Measurements from ENCODE around the gene EIF3K. TPM values are rescaled to one million over a fixed set of nuclear protein-coding genes. Genes with fewer than 3 reads are reported as not detected.
A peak's percentile ranks its signal among the peaks of the same experiment; 100 is the strongest.

Gene EIF3K
- total RNA-seq, 1 donor from 2014 or later, result 261 TPM

DNA sequence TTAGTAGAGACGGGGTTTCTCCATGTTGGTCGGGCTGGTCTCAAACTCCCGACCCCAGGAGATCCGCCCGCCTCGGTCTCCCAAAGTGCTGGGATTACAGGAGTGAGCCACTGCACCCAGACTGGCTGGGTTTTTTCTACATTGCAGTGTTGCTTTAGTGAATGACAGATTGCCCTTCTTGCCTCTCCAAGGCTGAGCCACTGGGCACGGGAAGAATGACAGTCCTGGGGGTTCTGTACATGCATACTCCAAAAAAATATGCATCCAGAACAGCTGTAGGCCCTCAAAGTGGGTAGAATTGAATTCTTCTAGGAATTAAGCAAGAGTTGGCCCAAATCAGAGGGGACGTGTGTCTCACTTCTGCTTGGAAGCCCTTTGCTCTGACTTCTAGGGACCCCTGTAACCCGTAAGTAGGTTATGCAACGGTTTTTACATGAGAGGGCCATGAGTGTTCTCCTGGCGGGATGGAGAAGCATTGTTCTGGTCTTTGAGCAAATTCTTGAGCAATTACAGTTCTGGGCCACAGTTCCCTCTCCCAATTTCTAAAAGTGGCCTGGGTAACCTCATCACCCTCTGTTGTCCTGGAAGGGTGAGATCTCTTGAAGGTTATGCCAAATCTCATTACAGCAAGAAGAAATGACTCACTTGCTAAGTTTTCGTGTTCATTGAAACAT lies 32.1 kb downstream of the EIF3K start:
- H3K27ac ChIP-seq, result no peak overlapping the region
- H2AFZ ChIP-seq (replicated peaks), result no peak overlapping the region
- Mint-ChIP-seq H3K36me3 (peaks cover 8% of the 10 kb centered on the region), H3K4me3 (peak overlapping the region; percentile 35), H3K27ac (no peak overlapping the region), H3K27me3 (ENCODE audit: insufficient read depth, low read depth) (peaks cover 2% of the 10 kb centered on the region), H3K4me1 (peaks cover 49% of the 10 kb centered on the region), H3K9me3 (no peaks in the 10 kb centered on the region)
- H3K79me2 ChIP-seq (ENCODE audit: low read depth), result peaks cover 85% of the 10 kb centered on the region
- H4K20me1 ChIP-seq (ENCODE audit: low read depth), result peaks cover 81% of the 10 kb centered on the region
- DNase-seq (ENCODE audit: low spot score), result no peak
- TF ChIP-seq EZH2phosphoT487 (IDR thresholded peaks at IDR 0.05) (no peak), CTCF (IDR thresholded peaks at IDR 0.05) (no peak), EZH2 (IDR thresholded peaks at IDR 0.05) (no peak)
- no peaks in the 10 kb centered on the region for H3K27me3 ChIP-seq
- no peak overlapping the region for H3K9ac ChIP-seq
- H3K4me2 ChIP-seq, result peak overlapping the region; percentile 90
- H3F3A ChIP-seq (ENCODE audit: low read depth), result peaks cover 21% of the 10 kb centered on the region
- H3K4me1 ChIP-seq, result peaks cover 44% of the 10 kb centered on the region
- H3K4me3 ChIP-seq, result no peak overlapping the region
- no peaks in the 10 kb centered on the region for H3K36me3 ChIP-seq
- no peaks in the 10 kb centered on the region for H3K9me3 ChIP-seq (ENCODE audit: low read depth)

GRCh38 chr19:38653028-38653571 lies 34.1 kb downstream of the EIF3K start:
- no peaks in the 10 kb centered on the region for H3K9me3 ChIP-seq (ENCODE audit: low read depth)
- H3K4me2 ChIP-seq, result no peak overlapping the region
- no peak overlapping the region for H3K4me3 ChIP-seq
- Mint-ChIP-seq H3K4me1 (peaks cover 67% of the 10 kb centered on the region), H3K36me3 (peaks cover 17% of the 10 kb centered on the region), H3K4me3 (no peak overlapping the region), H3K9me3 (no peaks in the 10 kb centered on the region), H3K27me3 (ENCODE audit: insufficient read depth, low read depth) (peaks cover 2% of the 10 kb centered on the region), H3K27ac (no peak overlapping the region)
- H3K27ac ChIP-seq, result no peak overlapping the region
- no peaks in the 10 kb centered on the region for H3K27me3 ChIP-seq
- H3K4me1 ChIP-seq, result peaks cover 51% of the 10 kb centered on the region
- H4K20me1 ChIP-seq (ENCODE audit: low read depth), result peaks cover 100% of the 10 kb centered on the region
- H2AFZ ChIP-seq (replicated peaks), result no peak overlapping the region
- H3K36me3 ChIP-seq, result no peaks in the 10 kb centered on the region
- peaks cover 21% of the 10 kb centered on the region for H3F3A ChIP-seq (ENCODE audit: low read depth)
- H3K9ac ChIP-seq, result no peak overlapping the region
- DNase-seq (ENCODE audit: low spot score), result no peak
- TF ChIP-seq CTCF (IDR thresholded peaks at IDR 0.05), result no peak
- TF ChIP-seq EZH2 (IDR thresholded peaks at IDR 0.05), result no peak
- TF ChIP-seq EZH2phosphoT487 (IDR thresholded peaks at IDR 0.05), result no peak
- peaks cover 100% of the 10 kb centered on the region for H3K79me2 ChIP-seq (ENCODE audit: low read depth)

- TF ChIP-seq CTCF (IDR thresholded peaks at IDR 0.05) (no peak), EZH2phosphoT487 (IDR thresholded peaks at IDR 0.05) (no peak), EZH2 (IDR thresholded peaks at IDR 0.05) (no peak)
- peak overlapping the region; percentile 42 for H3K27ac ChIP-seq
These were observed 35.7 kb downstream of the EIF3K start for GRCh38 chr19:38654628-38655055.

More at GRCh38 chr19:38654628-38655055, 35.7 kb downstream of the EIF3K start:
- Histone ChIP-seq H4K20me1 (ENCODE audit: low read depth) (peaks cover 100% of the 10 kb centered on the region), H2AFZ (replicated peaks) (no peak overlapping the region), H3K9ac (no peak overlapping the region), H3K27me3 (no peaks in the 10 kb centered on the region), H3K4me3 (peak overlapping the region; percentile 17), H3F3A (ENCODE audit: low read depth) (peaks cover 21% of the 10 kb centered on the region), H3K79me2 (ENCODE audit: low read depth) (peaks cover 100% of the 10 kb centered on the region), H3K36me3 (no peaks in the 10 kb centered on the region), H3K9me3 (ENCODE audit: low read depth) (no peaks in the 10 kb centered on the region), H3K4me2 (peak overlapping the region; percentile 56), H3K4me1 (peaks cover 48% of the 10 kb centered on the region)
- peaks cover 67% of the 10 kb centered on the region for H3K4me1 Mint-ChIP-seq
- DNase-seq (ENCODE audit: low spot score), result no peak
- peaks cover 15% of the 10 kb centered on the region for H3K36me3 Mint-ChIP-seq
- peak overlapping the region; percentile 25 for H3K4me3 Mint-ChIP-seq
- H3K9me3 Mint-ChIP-seq, result no peaks in the 10 kb centered on the region
- H3K27ac Mint-ChIP-seq, result peak overlapping the region; percentile 83
- no peaks in the 10 kb centered on the region for H3K27me3 Mint-ChIP-seq (ENCODE audit: insufficient read depth, low read depth)
